B cell (primary cell): ENCODE measurements around the gene SORD. TPM values are rescaled to one million over a fixed set of nuclear protein-coding genes. Genes with fewer than 3 reads are reported as not detected.

ENCODE experiments used
- ATAC-seq: fragments of 200-7000 bp; cut with Tn5 transposase; one replicate; pipeline ENCODE4 v1.10.0; 2021; ENCODE audit warnings: low read depth, mild to moderate bottlenecking, moderate number of reproducible peaks, moderate library complexity
- CTCF ChIA-PET: fragments of 350-600 bp; sonication (Branson Sonifier 250); formaldehyde crosslinking; loops from one replicate; lab custom pipeline; 2021; ENCODE audit warnings: antibody characterized with exemption, inconsistent platforms; lab: Charles Lee
- POLR2A ChIA-PET: fragments of 350-600 bp; sonication (Branson Sonifier 250); formaldehyde crosslinking; loops from one replicate; lab custom pipeline; 2021; ENCODE audit warnings: antibody characterized with exemption; lab: Charles Lee
- DNase-seq: peaks from one replicate; pipeline ENCODE4 v3.0.0; 2013
- H2AFZ ChIP-seq: 2 replicates; pipeline ENCODE4 v1.6.1; 2012; ENCODE audit warnings: mild to moderate bottlenecking, low read depth, low read length; ENCODE audit not compliant: insufficient read depth, poor library complexity, severe bottlenecking
- H3K27ac ChIP-seq, 2 donors: 1 replicate in 1 of 2; 2 replicates in 1 of 2; pipeline ENCODE4 v1.5.1; 2012 to 2013; ENCODE audit warnings: low read length in 2 of 2, mild to moderate bottlenecking in 2 of 2, moderate library complexity in 1 of 2
- H3K27me3 ChIP-seq, 4 experiments: fragments of 200-600 bp in 1 of 4; sonication (generic) in 1 of 4; replicated peaks in 1 of 4; 1 replicate in 2 of 4; 2 replicates in 2 of 4; pipeline versions ENCODE4 v1.6.1 to v1.7.0; 2013 to 2016; ENCODE audit warnings: low read length in 3 of 4, mild to moderate bottlenecking in 2 of 4, mixed read lengths in 1 of 4, moderate library complexity in 1 of 4; ENCODE audit not compliant: insufficient read depth in 4 of 4, control insufficient read depth in 3 of 4; ENCODE audit errors: control extremely low read depth in 1 of 4
- H3K36me3 ChIP-seq, 2 experiments: replicated peaks in 1 of 2; 1 replicate in 1 of 2; 2 replicates in 1 of 2; pipeline versions ENCODE4 v1.6.1 to v1.7.1; 2013; ENCODE audit warnings: low read length in 1 of 2; ENCODE audit not compliant: insufficient read depth in 2 of 2, control insufficient read depth in 1 of 2; ENCODE audit errors: control extremely low read depth in 1 of 2, extremely low read depth in 1 of 2
- H3K4me1 ChIP-seq, 2 donors: fragments of 200-600 bp in 1 of 2; sonication (generic) in 1 of 2; 1 replicate in 1 of 2; 2 replicates in 1 of 2; pipeline versions ENCODE4 v1.5.1 to v1.6.1; 2013 to 2017; ENCODE audit warnings: low read length in 2 of 2; ENCODE audit not compliant: control insufficient read depth in 2 of 2, insufficient read depth in 2 of 2
- H3K4me2 ChIP-seq: replicated peaks from 2 replicates; pipeline ENCODE3; 2012; ENCODE audit warnings: mild to moderate bottlenecking, low read depth, low read length; ENCODE audit not compliant: poor library complexity, severe bottlenecking
- H3K4me3 ChIP-seq, 5 experiments: fragments of 200-600 bp in 1 of 5; sonication (generic) in 1 of 5; 1 replicate in 3 of 5; 2 replicates in 2 of 5; pipeline versions ENCODE4 v1.5.1 to v1.7.0; 2011 to 2016; ENCODE audit warnings: low read length in 4 of 5, mild to moderate bottlenecking in 4 of 5, low read depth in 2 of 5, control low read depth in 1 of 5, moderate library complexity in 1 of 5; ENCODE audit not compliant: insufficient read depth in 1 of 5; ENCODE audit errors: control extremely low read depth in 1 of 5, extremely low read depth in 1 of 5
- H3K79me2 ChIP-seq: fragments of 200-600 bp; sonication (generic); one replicate; pipeline ENCODE4 v1.6.0; 2016; ENCODE audit warnings: low read length; ENCODE audit not compliant: control insufficient read depth, insufficient read depth
- H3K9ac ChIP-seq: fragments of 200-600 bp; sonication (generic); 2 replicates; pipeline ENCODE4 v1.6.1; 2017; ENCODE audit warnings: mild to moderate bottlenecking, low read length, moderate library complexity
- H3K9me3 ChIP-seq, 3 donors: one replicate each; pipeline versions ENCODE4 v1.6.1 to v1.7.1; 2013; ENCODE audit warnings: low read length in 2 of 3; ENCODE audit not compliant: control insufficient read depth in 2 of 3, insufficient read depth in 1 of 3; ENCODE audit errors: control extremely low read depth in 1 of 3
- H4K20me1 ChIP-seq: 2 replicates; pipeline ENCODE4 v1.6.0; 2012; ENCODE audit warnings: mild to moderate bottlenecking, low read length; ENCODE audit not compliant: insufficient read depth, control insufficient read depth, poor library complexity, severe bottlenecking
- H3K27ac Mint-ChIP-seq: one replicate; pipeline ENCODE4 v1.8.0; 2021; ENCODE audit warnings: mixed read lengths
- H3K27me3 Mint-ChIP-seq: one replicate; pipeline ENCODE4 v1.8.0; 2021; ENCODE audit warnings: mixed read lengths
- H3K4me1 Mint-ChIP-seq: one replicate; pipeline ENCODE4 v1.8.0; 2021; ENCODE audit warnings: mixed read lengths
- H3K4me3 Mint-ChIP-seq: one replicate; pipeline ENCODE4 v1.8.0; 2021; ENCODE audit warnings: mixed read lengths
- H3K9me3 Mint-ChIP-seq: one replicate; pipeline ENCODE4 v1.8.0; 2022; ENCODE audit warnings: mixed read lengths; ENCODE audit not compliant: insufficient read depth
- EZH2 ChIP-seq: IDR thresholded peaks from 2 replicates; pipeline ENCODE4 v1.6.1; 2012; ENCODE audit warnings: borderline replicate concordance, low read depth, mild to moderate bottlenecking, moderate library complexity, low read length; ENCODE audit not compliant: insufficient read depth, poor library complexity, severe bottlenecking
- WGBS: methylation state at CpG from one replicate; pipeline ENCODE4 v1.1.5; 2013; ENCODE audit warnings: missing lambda C conversion rate; ENCODE audit not compliant: insufficient coverage; 5-methylcytosine and 5-hydroxymethylcytosine counted together
- intact Hi-C: fragments of 100-400 bp; cut with micrococcal nuclease; formaldehyde crosslinking; loops from one replicate; pipeline ENCODE4 v1.10.0; 2022
- polyA plus RNA-seq: library from polyadenylated mRNA; depleted of rRNA; stranded (reverse); fragments of >200 nt; gene quantifications from 2 replicates; pipeline ENCODE4 v1.2.3, GENCODE V29; 2012
- total RNA-seq, 2 donors: library from RNA; stranded (reverse); fragments of 120-200 nt in 1 of 2; gene quantifications; 1 replicate in 1 of 2; 2 replicates in 1 of 2; pipeline versions ENCODE4 v1.2.3 to v1.2.4, GENCODE V29; 2013 to 2022
- TF ChIP-seq, protein P1 (sequence below): fragments of 200-600 bp; IDR thresholded peaks from one replicate; pipeline ENCODE4 v1.8.0; 2022; ENCODE audit warnings: antibody characterized with exemption, mild to moderate bottlenecking

SORD gene
- total and polyA plus RNA-seq, 2 donors (not counting 1 experiment from before 2014, with no cell fraction given) = 22.2 to 25.8 TPM

- peaks cover 19% of the 10 kb centered on the region for H3K27me3 Mint-ChIP-seq
- ChIA-PET CTCF (interaction anchor here (1.0 kb wide), 1 partner anchor 22 kb away, joined by 4 read pairs; no protein-coding TSS in a partner anchor), POLR2A (no interaction called here)
- intact Hi-C loops = no loop called here
- H3K9me3 Mint-ChIP-seq = no peaks in the 10 kb centered on the region
- no peak overlapping the region for H3K4me3 Mint-ChIP-seq
- H4K20me1 ChIP-seq = no peaks in the 10 kb centered on the region
- H3K27me3 ChIP-seq = peaks cover 0 to 8% (median 2%) of the 10 kb centered on the region in 4 experiments
- no peak overlapping the region for H3K27ac Mint-ChIP-seq
- H3K79me2 ChIP-seq = no peaks in the 10 kb centered on the region
- 90% methylated on average over 11 of the region's 11 CpGs for WGBS
- ATAC-seq (no peak), DNase-seq (no peak)
- no peaks in the 10 kb centered on the region for H3K4me1 ChIP-seq
- no peak overlapping the region for H3K9ac ChIP-seq
- H3K4me1 Mint-ChIP-seq = no peaks in the 10 kb centered on the region
- H3K9me3 ChIP-seq = no peaks in the 10 kb centered on the region
- no peak overlapping the region for H3K4me3 ChIP-seq
- TF ChIP-seq EZH2 = no peak
- TF ChIP-seq, protein P1, sequence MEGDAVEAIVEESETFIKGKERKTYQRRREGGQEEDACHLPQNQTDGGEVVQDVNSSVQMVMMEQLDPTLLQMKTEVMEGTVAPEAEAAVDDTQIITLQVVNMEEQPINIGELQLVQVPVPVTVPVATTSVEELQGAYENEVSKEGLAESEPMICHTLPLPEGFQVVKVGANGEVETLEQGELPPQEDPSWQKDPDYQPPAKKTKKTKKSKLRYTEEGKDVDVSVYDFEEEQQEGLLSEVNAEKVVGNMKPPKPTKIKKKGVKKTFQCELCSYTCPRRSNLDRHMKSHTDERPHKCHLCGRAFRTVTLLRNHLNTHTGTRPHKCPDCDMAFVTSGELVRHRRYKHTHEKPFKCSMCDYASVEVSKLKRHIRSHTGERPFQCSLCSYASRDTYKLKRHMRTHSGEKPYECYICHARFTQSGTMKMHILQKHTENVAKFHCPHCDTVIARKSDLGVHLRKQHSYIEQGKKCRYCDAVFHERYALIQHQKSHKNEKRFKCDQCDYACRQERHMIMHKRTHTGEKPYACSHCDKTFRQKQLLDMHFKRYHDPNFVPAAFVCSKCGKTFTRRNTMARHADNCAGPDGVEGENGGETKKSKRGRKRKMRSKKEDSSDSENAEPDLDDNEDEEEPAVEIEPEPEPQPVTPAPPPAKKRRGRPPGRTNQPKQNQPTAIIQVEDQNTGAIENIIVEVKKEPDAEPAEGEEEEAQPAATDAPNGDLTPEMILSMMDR = no peak
- no peak overlapping the region for H3K27ac ChIP-seq
- no peaks in the 10 kb centered on the region for H3K36me3 ChIP-seq
- no peak overlapping the region for H3K4me2 ChIP-seq
- no peak overlapping the region for H2AFZ ChIP-seq
Observed at GRCh38 chr15:45095661-45096060, 72.7 kb downstream of the SORD start.

GRCh38 chr15:45097466-45097865, 74.5 kb downstream of the SORD start:
- no peaks in the 10 kb centered on the region for H3K36me3 ChIP-seq
- H3K4me3 ChIP-seq = no peak overlapping the region
- H3K27ac ChIP-seq = no peak overlapping the region
- ChIA-PET POLR2A (no interaction called here), CTCF (interaction anchor here (1.2 to 1.6 kb wide), 3 partner anchors 9 to 21 kb away, joined by 3 to 5 read pairs (median 3); no protein-coding TSS in a partner anchor)
- no peak overlapping the region for H3K4me3 Mint-ChIP-seq
- H3K9ac ChIP-seq = no peak overlapping the region
- ATAC-seq (no peak), DNase-seq (no peak)
- peaks cover 0 to 2% (median 0%) of the 10 kb centered on the region in 4 experiments for H3K27me3 ChIP-seq
- no peaks in the 10 kb centered on the region for H3K9me3 Mint-ChIP-seq
- H4K20me1 ChIP-seq = no peaks in the 10 kb centered on the region
- H3K4me2 ChIP-seq = no peak overlapping the region
- H3K79me2 ChIP-seq = no peaks in the 10 kb centered on the region
- no peaks in the 10 kb centered on the region for H3K9me3 ChIP-seq
- H3K27ac Mint-ChIP-seq = no peak overlapping the region
- TF ChIP-seq, protein P1 = no peak
- TF ChIP-seq EZH2 = no peak
- no peak overlapping the region for H2AFZ ChIP-seq
- H3K27me3 Mint-ChIP-seq = peaks cover 15% of the 10 kb centered on the region
- H3K4me1 ChIP-seq = no peaks in the 10 kb centered on the region
- no peaks in the 10 kb centered on the region for H3K4me1 Mint-ChIP-seq
- WGBS = 100% methylated on average over 6 of the region's 7 CpGs
- intact Hi-C loops = no loop called here
